H1 (cell line): ENCODE results near the gene NMT2. TPM values are rescaled to one million over a fixed set of nuclear protein-coding genes. Genes with fewer than 3 reads are reported as not detected.

Experiments
- CHD2 ChIP-seq: IDR thresholded peaks from 2 replicates; pipeline ENCODE4 v1.6.1; 2012; ENCODE audit warnings: low read length, improper control_type of control experiment
- FOSL1 ChIP-seq: IDR thresholded peaks from 2 replicates; pipeline ENCODE4 v1.6.1; 2011; ENCODE audit warnings: mild to moderate bottlenecking, low read depth, low read length, moderate library complexity; ENCODE audit not compliant: insufficient read depth
- JUND ChIP-seq: IDR thresholded peaks from 2 replicates; pipeline ENCODE4 v1.6.1; 2011; ENCODE audit warnings: mild to moderate bottlenecking, improper control_type of control experiment, low read length
- KDM5A ChIP-seq: fragments of 200-600 bp; IDR thresholded peaks from 2 replicates; pipeline ENCODE4 v1.7.1; 2012; ENCODE audit warnings: mild to moderate bottlenecking, low read length, inconsistent platforms, mixed read lengths
- TAF1 ChIP-seq: IDR thresholded peaks from 2 replicates; pipeline ENCODE4 v1.6.1; 2011; ENCODE audit warnings: mild to moderate bottlenecking, low read depth, low read length
- TAF7 ChIP-seq: optimal IDR thresholded peaks from 2 replicates; pipeline ENCODE3; 2011; ENCODE audit warnings: low read depth, mild to moderate bottlenecking, inconsistent platforms, low read length, moderate library complexity, borderline replicate concordance
- polyA plus RNA-seq, 7 experiments: library from polyadenylated mRNA; depleted of rRNA in 3 of 7; stranded (reverse) in 5 of 7; unstranded in 2 of 7; fragments of >200 nt in 5 of 7; fragments of 200-250 nt in 2 of 7; gene quantifications; 1 replicate in 5 of 7; 2 replicates in 1 of 7; 4 replicates in 1 of 7; pipeline versions ENCODE4 v1.2.1 to v1.2.3, GENCODE V29; 2011 to 2013; ENCODE audit warnings: missing spikeins in 2 of 7, mixed read lengths in 2 of 7
- total RNA-seq: library from RNA; stranded (reverse); fragmentation: NEBNext Ultra II Directional; extraction: Animal tissue kit (Norgen Biotek cat#: 25700); gene quantifications from 2 replicates; pipeline ENCODE4 v1.2.1, GENCODE V29; 2021

The NMT2 gene
- total and polyA plus RNA-seq, 2 of the 8 experiments (the other 6 are each of a cell fraction or from before 2014, with no cell fraction given): 4.4 to 15.4 TPM

GRCh38 chr10:15210521-15210920 lies 42.0 kb upstream of the NMT2 start (continued):
- TF ChIP-seq TAF1: no peak
- TF ChIP-seq KDM5A: no peak
- TF ChIP-seq FOSL1: no peak
- TF ChIP-seq TAF7: no peak
- TF ChIP-seq JUND: no peak
- TF ChIP-seq CHD2: no peak
